Activated CD4-positive, alpha-beta T cell treated with anti-CD3 and anti-CD28 coated beads for 48 hours (primary cell): ENCODE measurements around the gene MRPL10.
"Not testable (repeated sequence)": the region's sequence is repeated elsewhere in the genome, so short reads cannot be mapped to it uniquely, and the experiment has no call there.

Experiments used
- DNase-seq: peaks from one replicate; pipeline ENCODE4 v3.0.0-alpha.2; 2020

Gene MRPL10

DNA sequence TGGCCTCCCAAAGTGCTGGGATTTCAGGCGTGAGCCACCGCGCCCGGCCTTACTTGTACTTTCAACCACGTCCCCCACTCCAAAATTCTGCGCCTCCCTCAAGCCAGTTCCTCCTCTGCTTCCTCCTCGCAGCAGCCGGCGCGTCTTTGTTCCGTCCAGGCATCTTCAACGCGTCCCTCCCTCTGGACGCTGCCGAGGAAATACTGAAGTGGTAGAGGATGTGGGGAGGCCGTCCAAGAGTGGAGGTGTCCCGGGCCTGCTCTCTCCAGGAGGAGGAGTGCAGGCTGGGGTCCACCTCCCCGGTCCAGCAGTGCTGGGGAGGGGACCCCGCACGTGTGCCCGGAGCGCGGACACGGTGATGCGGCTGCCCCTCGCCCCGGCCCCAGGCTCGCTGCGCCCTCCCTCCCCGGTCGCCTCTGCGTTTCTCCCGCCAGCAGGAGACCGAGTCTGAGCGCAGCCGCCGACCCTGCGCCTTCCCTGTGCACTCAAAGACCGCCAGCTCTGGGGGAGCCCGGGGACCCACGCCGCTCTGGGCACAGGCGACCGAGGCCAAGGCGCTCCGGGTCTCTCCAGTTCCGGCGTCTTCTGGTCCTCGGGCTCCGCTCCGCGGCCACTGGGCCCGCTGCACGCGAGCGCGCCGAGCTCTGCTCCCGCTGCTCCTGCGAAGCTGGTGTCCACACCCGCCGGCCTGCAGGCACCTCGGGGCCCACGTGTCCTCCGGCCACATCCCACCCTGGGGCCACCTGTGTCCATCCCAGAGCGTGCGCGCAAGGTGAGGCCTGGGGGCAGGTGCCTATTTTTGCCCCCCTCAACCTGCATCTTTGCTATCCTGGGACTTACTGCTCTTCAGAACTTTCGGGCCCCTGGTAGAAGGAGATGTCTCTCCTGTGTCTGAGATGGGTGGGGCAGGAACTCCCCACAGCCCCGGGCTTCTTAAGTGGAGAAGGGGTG, 41.5 kb downstream of the MRPL10 start:
- DNase-seq, result peak; percentile 73

GRCh38 chr17:47785538-47786123, 45.7 kb downstream of the MRPL10 start:
- DNase-seq, result peak; percentile 50

DNA sequence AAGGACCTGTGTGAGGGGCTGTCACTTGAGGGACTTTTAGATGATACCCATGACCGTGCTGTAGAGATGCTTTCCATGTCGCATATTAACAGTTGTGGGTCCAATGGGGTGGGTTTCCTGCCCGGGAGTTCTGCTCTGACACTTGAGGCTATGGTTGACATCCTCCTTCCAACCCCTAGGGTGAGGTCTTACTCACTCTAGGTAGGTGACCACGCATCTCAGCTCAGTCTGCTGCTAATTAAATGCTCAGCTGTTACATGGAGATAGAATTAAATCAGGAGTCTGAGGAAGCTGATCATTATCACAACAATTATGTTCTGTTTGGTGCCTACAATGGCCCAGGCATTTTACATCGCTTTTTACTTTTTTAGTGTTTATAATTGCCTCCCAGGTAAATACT, 49.9 kb downstream of the MRPL10 start:
- DNase-seq, result no peak

GRCh38 chr17:47778184-47778635, 53.1 kb downstream of the MRPL10 start:
- no peak for DNase-seq

GRCh38 chr17:47776330-47777197, 54.8 kb downstream of the MRPL10 start:
- peak; percentile 45 for DNase-seq

GRCh38 chr17:47774987-47775580, 56.3 kb downstream of the MRPL10 start:
- no peak for DNase-seq

DNA sequence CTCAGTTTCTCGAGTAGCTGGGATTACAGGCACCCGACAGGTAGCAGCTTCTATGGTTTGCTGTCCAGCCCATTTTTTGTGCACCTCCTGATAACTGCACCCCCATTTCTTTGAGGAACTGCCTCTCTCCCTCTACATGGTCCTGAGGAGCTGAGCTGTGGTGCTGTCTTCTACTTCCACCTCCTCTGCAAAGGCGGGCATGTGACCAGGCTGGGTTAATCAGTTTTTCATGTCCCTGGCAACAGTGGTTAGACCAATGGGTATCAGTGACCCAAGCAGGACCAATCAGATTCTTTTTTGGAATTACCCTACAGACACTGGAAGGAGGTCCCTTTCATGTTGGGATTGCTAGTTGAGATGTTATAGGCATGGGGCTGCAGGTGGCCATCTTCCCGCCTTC, 57.0 kb downstream of the MRPL10 start:
- DNase-seq, result no peak

- DNase-seq, result not testable (repeated sequence)
These were observed 57.7 kb downstream of the MRPL10 start for GRCh38 chr17:47773649-47774048.
